Endothelial cell of umbilical vein (primary cell): ENCODE measurements around the gene PRSS35. TPM values are rescaled to one million over a fixed set of nuclear protein-coding genes. Genes with fewer than 3 reads are reported as not detected.

Experiments used
- BruUV-seq: library from RNA; stranded (reverse); fragments of 400-500 nt; replicated peaks from 2 replicates; lab custom pipeline; 2021; lab: Mats Ljungman, UMichigan
- CTCF ChIA-PET: fragments of 300-600, 350-600 bp; sonication (Branson Sonifier 250); formaldehyde crosslinking; loops from one replicate; lab custom pipeline; 2021; ENCODE audit warnings: antibody characterized with exemption, inconsistent platforms; lab: Charles Lee
- POLR2A ChIA-PET: fragments of 300-600, 350-600 bp; sonication (Branson Sonifier 250); formaldehyde crosslinking; loops from one replicate; lab custom pipeline; 2021; ENCODE audit warnings: antibody characterized with exemption, inconsistent platforms; lab: Charles Lee
- DNase-seq: peaks from one replicate; pipeline ENCODE4 v3.0.0-alpha.2; 2011; ENCODE audit warnings: low read depth, low spot score
- FAIRE-seq: peaks from 2 replicates; lab custom pipeline; 2011; peaks lifted over from hg19 to GRCh38; lab: Jason Lieb, UNC
- H2AFZ ChIP-seq: 2 replicates; pipeline ENCODE4 v1.6.0; 2012; ENCODE audit warnings: low read depth, low read length, control low read depth, inconsistent platforms
- H3K27ac ChIP-seq: 2 replicates; pipeline ENCODE4 v1.5.1; 2011; ENCODE audit warnings: low read depth, mild to moderate bottlenecking, control low read depth, low read length, moderate library complexity; ENCODE audit not compliant: insufficient read depth
- H3K27me3 ChIP-seq, 2 experiments: 2 replicates each; pipeline versions ENCODE4 v1.6.0 to v1.6.1; 2011; ENCODE audit warnings: low read length in 2 of 2, mixed read lengths in 1 of 2; ENCODE audit not compliant: control insufficient read depth in 2 of 2, insufficient read depth in 2 of 2
- H3K36me3 ChIP-seq, 2 experiments: 2 replicates in 1 of 2; 3 replicates in 1 of 2; pipeline ENCODE4 v1.5.1; 2011; ENCODE audit warnings: low read length in 2 of 2, mild to moderate bottlenecking in 1 of 2, moderate library complexity in 1 of 2; ENCODE audit not compliant: control insufficient read depth in 2 of 2, insufficient read depth in 2 of 2; ENCODE audit errors: extremely low read depth in 1 of 2
- H3K4me1 ChIP-seq: 3 replicates; pipeline ENCODE4 v1.5.1; 2011; ENCODE audit warnings: mild to moderate bottlenecking, low read length; ENCODE audit not compliant: control insufficient read depth, insufficient read depth; ENCODE audit errors: extremely low read depth
- H3K4me2 ChIP-seq: 2 replicates; pipeline ENCODE4 v1.6.1; 2011; ENCODE audit warnings: low read length, control low read depth, mixed read lengths; ENCODE audit not compliant: insufficient read depth
- H3K4me3 ChIP-seq, 3 experiments: fragments of 200-600 bp in 1 of 3; sonication (generic), shearing (Covaris generic) in 1 of 3; replicated peaks in 1 of 3; 2 replicates each; pipeline ENCODE4 v1.5.1; 2011 to 2016; ENCODE audit warnings: control low read depth in 3 of 3, low read length in 3 of 3, mild to moderate bottlenecking in 2 of 3, inconsistent platforms in 1 of 3, low read depth in 1 of 3, moderate library complexity in 1 of 3; ENCODE audit not compliant: insufficient read depth in 1 of 3
- H3K79me2 ChIP-seq: 2 replicates; pipeline ENCODE4 v1.6.0; 2012; ENCODE audit warnings: low read length, inconsistent platforms; ENCODE audit not compliant: control insufficient read depth, insufficient read depth
- H3K9ac ChIP-seq: replicated peaks from 2 replicates; pipeline ENCODE3; 2011; ENCODE audit warnings: low read length, control low read depth; ENCODE audit not compliant: insufficient read depth; ENCODE audit errors: extremely low read depth
- H3K9me1 ChIP-seq: replicated peaks from 3 replicates; pipeline ENCODE4 v1.6.0; 2011; ENCODE audit warnings: mild to moderate bottlenecking, low read length; ENCODE audit not compliant: control insufficient read depth, insufficient read depth; ENCODE audit errors: extremely low read depth
- H3K9me3 ChIP-seq: replicated peaks from 2 replicates; pipeline ENCODE4 v1.5.1; 2012; ENCODE audit warnings: low read length, inconsistent platforms; ENCODE audit not compliant: control insufficient read depth, insufficient read depth
- H4K20me1 ChIP-seq: replicated peaks from 2 replicates; pipeline ENCODE3; 2011; ENCODE audit warnings: mild to moderate bottlenecking, low read length; ENCODE audit not compliant: control insufficient read depth, insufficient read depth; ENCODE audit errors: extremely low read depth
- EZH2 ChIP-seq: IDR thresholded peaks from 2 replicates; pipeline ENCODE4 v1.6.1; 2012; ENCODE audit warnings: borderline replicate concordance, low read depth, mild to moderate bottlenecking, moderate library complexity, low read length, inconsistent platforms; ENCODE audit not compliant: severe bottlenecking
- FOS ChIP-seq: IDR thresholded peaks from 2 replicates; pipeline ENCODE4 v1.6.1; 2011; ENCODE audit warnings: mild to moderate bottlenecking, low read length, moderate library complexity, borderline replicate concordance; ENCODE audit not compliant: insufficient read depth
- GATA2 ChIP-seq: IDR thresholded peaks from 2 replicates; pipeline ENCODE4 v1.7.0; 2011; ENCODE audit warnings: low read depth, mild to moderate bottlenecking, moderate library complexity, mixed read lengths, low read length; ENCODE audit not compliant: insufficient read length, insufficient read depth
- JUN ChIP-seq: IDR thresholded peaks from 2 replicates; pipeline ENCODE4 v1.6.1; 2011; ENCODE audit warnings: borderline replicate concordance, low read depth; ENCODE audit not compliant: insufficient read length, insufficient read depth
- MYC ChIP-seq: IDR thresholded peaks from one replicate; pipeline ENCODE4 v1.6.1; 2011; ENCODE audit warnings: mild to moderate bottlenecking, low read depth, low read length
- POLR2A ChIP-seq: IDR thresholded peaks from 2 replicates; pipeline ENCODE4 v1.6.1; 2012; ENCODE audit warnings: low read depth, mild to moderate bottlenecking, control low read depth, low read length
- POLR2AphosphoS5 ChIP-seq: IDR thresholded peaks from 2 replicates; pipeline ENCODE4 v1.6.1; 2012; ENCODE audit warnings: low read depth, mild to moderate bottlenecking, control low read depth, low read length, moderate library complexity; ENCODE audit not compliant: insufficient read depth
- dilution Hi-C: fragments of 300-500 bp; cut with MboI; formaldehyde crosslinking; loops from one replicate; pipeline ENCODE4 v1.15.0; 2019; ENCODE audit warnings: low sequenced_read_pairs; ENCODE audit not compliant: extremely low pct_ligation_motif_present
- intact Hi-C: fragments of 100-400 bp; cut with micrococcal nuclease; formaldehyde crosslinking; loops from one replicate; pipeline ENCODE4 v1.10.0; 2022
- polyA plus RNA-seq, 4 experiments: library from polyadenylated mRNA; depleted of rRNA in 3 of 4; stranded (reverse) in 3 of 4; unstranded in 1 of 4; fragments of >200 nt; gene quantifications; 2 replicates each; pipeline versions ENCODE4 v1.2.1 to v1.2.3, GENCODE V29; 2011 to 2012; ENCODE audit warnings: missing spikeins in 1 of 4
- total RNA-seq: library from RNA; stranded (reverse); gene quantifications from 2 replicates; pipeline ENCODE4 v1.2.3, GENCODE V29; 2021
- TF ChIP-seq, protein P1 (sequence below), 2 donors: IDR thresholded peaks; 1 replicate in 1 of 2; 2 replicates in 1 of 2; pipeline ENCODE4 v1.5.1; 2011; ENCODE audit warnings: low read length in 2 of 2, mild to moderate bottlenecking in 2 of 2, moderate library complexity in 2 of 2, control low read depth in 1 of 2, inconsistent platforms in 1 of 2, low read depth in 1 of 2; ENCODE audit not compliant: insufficient read depth in 1 of 2; ENCODE audit errors: extremely low read depth in 1 of 2
- TF ChIP-seq, protein P2 (sequence below): IDR thresholded peaks from 2 replicates; pipeline ENCODE4 v1.6.1; 2011; ENCODE audit not compliant: insufficient read depth, insufficient read length

Gene PRSS35
- total and polyA plus RNA-seq, 2 donors (not counting 3 experiments of a cell fraction or from before 2014, with no cell fraction given), result not detected

DNA sequence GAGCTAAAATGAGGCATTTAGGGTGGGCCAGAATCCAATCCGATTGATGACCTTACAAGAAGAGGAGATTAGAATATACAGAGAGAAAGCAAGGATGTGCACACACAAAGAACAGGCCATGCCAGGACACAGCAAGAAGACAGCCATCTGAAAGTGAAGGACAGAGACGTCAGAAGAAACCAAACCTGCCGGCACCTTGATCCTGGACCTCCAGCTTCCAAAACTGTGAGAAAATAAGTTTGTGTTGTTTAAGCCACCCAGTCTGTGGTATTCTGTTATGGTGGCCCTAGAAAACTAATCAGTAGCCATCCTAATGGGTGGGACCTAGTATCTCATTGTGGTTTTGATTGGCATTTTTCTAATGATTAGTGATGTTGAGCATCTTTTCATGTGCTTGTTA, 41.7 kb upstream of the PRSS35 start:
- FAIRE-seq, result no peak
- CTCF ChIA-PET, result interaction anchor here (1.2 kb wide), 1 partner anchor 44 kb away, joined by 3 read pairs; no protein-coding TSS in a partner anchor

DNA sequence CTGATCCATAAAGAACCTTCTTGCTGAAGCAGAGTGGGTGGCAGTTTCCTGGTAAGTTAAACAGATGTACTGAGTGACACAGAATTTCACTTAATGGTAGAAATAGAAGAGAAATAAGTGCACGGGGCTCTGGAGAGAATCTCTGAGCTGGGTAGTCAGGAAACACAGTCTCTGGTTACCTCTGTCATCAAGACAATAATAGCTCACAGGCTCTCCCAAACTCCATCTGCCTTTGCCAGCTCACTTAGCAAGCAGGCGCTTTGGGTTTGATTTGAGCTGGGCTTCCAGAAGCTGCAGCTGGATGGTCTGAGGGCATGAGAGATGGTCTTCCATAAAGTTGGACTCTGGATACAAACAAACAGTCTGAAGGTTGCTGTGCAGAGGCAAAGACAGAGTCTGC, 39.6 kb upstream of the PRSS35 start:
- intact Hi-C loops, result no loop called here
- DNase-seq, result no peak
- TF ChIP-seq POLR2A (no peak), FOS (no peak), GATA2 (no peak), EZH2 (no peak), JUN (no peak), MYC (no peak), POLR2AphosphoS5 (no peak)
- TF ChIP-seq, protein P1, sequence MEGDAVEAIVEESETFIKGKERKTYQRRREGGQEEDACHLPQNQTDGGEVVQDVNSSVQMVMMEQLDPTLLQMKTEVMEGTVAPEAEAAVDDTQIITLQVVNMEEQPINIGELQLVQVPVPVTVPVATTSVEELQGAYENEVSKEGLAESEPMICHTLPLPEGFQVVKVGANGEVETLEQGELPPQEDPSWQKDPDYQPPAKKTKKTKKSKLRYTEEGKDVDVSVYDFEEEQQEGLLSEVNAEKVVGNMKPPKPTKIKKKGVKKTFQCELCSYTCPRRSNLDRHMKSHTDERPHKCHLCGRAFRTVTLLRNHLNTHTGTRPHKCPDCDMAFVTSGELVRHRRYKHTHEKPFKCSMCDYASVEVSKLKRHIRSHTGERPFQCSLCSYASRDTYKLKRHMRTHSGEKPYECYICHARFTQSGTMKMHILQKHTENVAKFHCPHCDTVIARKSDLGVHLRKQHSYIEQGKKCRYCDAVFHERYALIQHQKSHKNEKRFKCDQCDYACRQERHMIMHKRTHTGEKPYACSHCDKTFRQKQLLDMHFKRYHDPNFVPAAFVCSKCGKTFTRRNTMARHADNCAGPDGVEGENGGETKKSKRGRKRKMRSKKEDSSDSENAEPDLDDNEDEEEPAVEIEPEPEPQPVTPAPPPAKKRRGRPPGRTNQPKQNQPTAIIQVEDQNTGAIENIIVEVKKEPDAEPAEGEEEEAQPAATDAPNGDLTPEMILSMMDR (IDR thresholded peaks at IDR 0.05; ENCODE audit: extremely low read depth in 1 of 2, insufficient read depth in 1 of 2, low read depth in 1 of 2, low read length in 2 of 2), result no peak
- TF ChIP-seq, protein P2, sequence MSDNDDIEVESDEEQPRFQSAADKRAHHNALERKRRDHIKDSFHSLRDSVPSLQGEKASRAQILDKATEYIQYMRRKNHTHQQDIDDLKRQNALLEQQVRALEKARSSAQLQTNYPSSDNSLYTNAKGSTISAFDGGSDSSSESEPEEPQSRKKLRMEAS, result no peak
- Histone ChIP-seq H3K27me3 (peaks cover 4 to 7% of the 10 kb centered on the region in 2 experiments), H3K4me2 (no peak overlapping the region), H3K79me2 (no peaks in the 10 kb centered on the region), H3K9me3 (no peaks in the 10 kb centered on the region), H3K9ac (no peak overlapping the region), H3K27ac (no peak overlapping the region), H3K4me1 (no peaks in the 10 kb centered on the region), H4K20me1 (no peaks in the 10 kb centered on the region), H3K36me3 (no peaks in the 10 kb centered on the region), H3K9me1 (no peaks in the 10 kb centered on the region), H3K4me3 (no peak overlapping the region), H2AFZ (no peak overlapping the region)
- ChIA-PET POLR2A (no interaction called here), CTCF (no interaction called here)
- dilution Hi-C loops, result no loop called here
- FAIRE-seq, result no peak
- BruUV-seq, result no TSS peak

More for the DNA sequence above, 41.7 kb upstream of the PRSS35 start:
- no peak for DNase-seq
- Histone ChIP-seq H4K20me1 (no peaks in the 10 kb centered on the region), H3K36me3 (no peaks in the 10 kb centered on the region), H3K27me3 (peaks cover 4 to 7% of the 10 kb centered on the region in 2 experiments), H3K79me2 (no peaks in the 10 kb centered on the region), H3K4me2 (no peak overlapping the region), H3K4me1 (no peaks in the 10 kb centered on the region), H3K4me3 (no peak overlapping the region), H3K9me3 (no peaks in the 10 kb centered on the region), H2AFZ (no peak overlapping the region), H3K27ac (no peak overlapping the region), H3K9ac (no peak overlapping the region), H3K9me1 (no peaks in the 10 kb centered on the region)
- no peak for TF ChIP-seq POLR2AphosphoS5
- TF ChIP-seq, protein P2, result no peak
- TF ChIP-seq FOS, result no peak
- TF ChIP-seq, protein P1 (IDR thresholded peaks at IDR 0.05; ENCODE audit: extremely low read depth in 1 of 2, insufficient read depth in 1 of 2, low read depth in 1 of 2, low read length in 2 of 2), result no peak
- TF ChIP-seq GATA2, result no peak
- dilution Hi-C loops, result no loop called here
- POLR2A ChIA-PET, result no interaction called here
- no TSS peak for BruUV-seq
- intact Hi-C loops, result no loop called here
